Measurements from ENCODE around the gene MX2.

MX2 gene

DNA sequence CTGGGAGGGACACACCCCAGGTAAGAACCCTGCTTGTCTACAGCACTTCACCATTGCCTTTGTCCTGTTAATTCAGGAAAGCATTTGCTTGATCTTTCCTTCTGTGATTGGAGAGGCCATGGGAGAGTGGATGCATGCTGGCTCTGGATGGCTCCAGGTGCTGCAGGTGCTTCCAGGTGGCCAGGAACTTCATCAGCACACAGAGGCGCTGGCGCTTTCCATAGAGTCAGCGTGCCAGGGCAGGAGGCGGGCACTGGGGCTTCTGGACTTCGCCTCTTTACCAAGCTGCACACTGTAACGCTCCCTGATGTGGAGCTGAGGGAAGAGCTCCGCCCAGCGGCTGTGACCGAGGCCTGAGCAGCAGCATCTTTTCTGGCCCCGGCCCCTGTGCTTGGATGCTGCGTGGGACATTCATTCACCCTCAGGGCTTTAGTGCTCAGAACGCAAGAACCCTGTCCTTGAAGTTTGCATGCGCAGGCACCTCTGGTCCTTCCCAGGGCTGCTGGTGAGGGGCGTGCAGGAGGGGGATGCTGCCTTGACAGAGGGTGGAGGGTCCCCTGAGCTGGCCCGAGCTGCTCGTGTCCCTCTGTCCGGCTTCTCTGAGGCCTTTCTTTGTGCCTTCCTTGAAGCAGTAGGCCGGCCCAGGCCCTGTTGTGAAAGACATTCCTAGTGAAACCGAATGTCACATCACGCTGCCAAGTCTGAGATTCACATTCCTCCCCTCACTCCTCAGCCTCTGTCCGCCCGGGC lies 1.6 kb upstream of the MX2 start:
- peak; percentile 57 for DNase-seq (ENCODE audit: low read depth)
- TF ChIP-seq, protein P1, sequence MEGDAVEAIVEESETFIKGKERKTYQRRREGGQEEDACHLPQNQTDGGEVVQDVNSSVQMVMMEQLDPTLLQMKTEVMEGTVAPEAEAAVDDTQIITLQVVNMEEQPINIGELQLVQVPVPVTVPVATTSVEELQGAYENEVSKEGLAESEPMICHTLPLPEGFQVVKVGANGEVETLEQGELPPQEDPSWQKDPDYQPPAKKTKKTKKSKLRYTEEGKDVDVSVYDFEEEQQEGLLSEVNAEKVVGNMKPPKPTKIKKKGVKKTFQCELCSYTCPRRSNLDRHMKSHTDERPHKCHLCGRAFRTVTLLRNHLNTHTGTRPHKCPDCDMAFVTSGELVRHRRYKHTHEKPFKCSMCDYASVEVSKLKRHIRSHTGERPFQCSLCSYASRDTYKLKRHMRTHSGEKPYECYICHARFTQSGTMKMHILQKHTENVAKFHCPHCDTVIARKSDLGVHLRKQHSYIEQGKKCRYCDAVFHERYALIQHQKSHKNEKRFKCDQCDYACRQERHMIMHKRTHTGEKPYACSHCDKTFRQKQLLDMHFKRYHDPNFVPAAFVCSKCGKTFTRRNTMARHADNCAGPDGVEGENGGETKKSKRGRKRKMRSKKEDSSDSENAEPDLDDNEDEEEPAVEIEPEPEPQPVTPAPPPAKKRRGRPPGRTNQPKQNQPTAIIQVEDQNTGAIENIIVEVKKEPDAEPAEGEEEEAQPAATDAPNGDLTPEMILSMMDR (conservative IDR thresholded peaks at IDR 0.05; ENCODE audit: control insufficient read depth, insufficient read depth, low read depth, low read length) = no peak
- no peak overlapping the region for H3K4me3 ChIP-seq (ENCODE audit: control insufficient read depth, low read depth, low read length)

DNA sequence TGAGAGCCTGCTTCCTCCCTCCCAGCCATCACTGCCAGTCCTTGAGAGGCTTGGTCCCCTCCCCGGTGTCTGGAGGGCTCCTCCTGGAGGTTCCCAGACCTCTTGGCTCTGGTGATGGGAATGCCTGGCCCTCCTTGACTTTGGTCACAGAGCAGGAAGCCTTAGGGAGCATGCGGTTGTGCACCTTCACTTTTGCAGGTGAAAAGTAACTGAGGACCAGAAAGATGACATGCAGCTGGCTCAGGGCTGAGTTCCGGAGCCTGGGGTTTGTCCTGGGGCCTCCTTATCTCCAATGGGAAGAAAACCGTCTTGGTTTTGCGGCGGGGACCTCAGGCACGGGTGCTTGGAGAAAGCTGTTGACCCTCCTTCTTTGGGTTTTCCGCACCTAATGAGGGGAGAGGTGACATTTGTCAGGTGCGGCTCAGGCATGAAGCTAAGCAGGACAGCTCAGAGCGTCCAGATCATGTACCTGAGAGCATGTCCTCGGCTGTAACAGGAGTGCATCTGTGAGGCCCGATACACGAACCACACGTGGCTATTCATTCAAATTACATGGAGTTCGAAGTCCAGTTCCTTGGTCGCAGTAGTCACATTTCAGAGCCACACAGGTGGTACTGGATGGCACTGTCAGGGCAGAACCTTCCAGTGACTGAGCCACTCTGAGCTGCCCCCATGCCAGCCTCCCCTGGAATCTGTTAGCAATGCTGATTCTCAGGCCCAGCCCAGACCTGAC lies 608 bp upstream of the MX2 start:
- peak overlapping the region; percentile 60 for H3K4me3 ChIP-seq (ENCODE audit: control insufficient read depth, low read depth, low read length)
- TF ChIP-seq, protein P1 (conservative IDR thresholded peaks at IDR 0.05; ENCODE audit: control insufficient read depth, insufficient read depth, low read depth, low read length) = no peak
- no peak for DNase-seq (ENCODE audit: low read depth)

DNA sequence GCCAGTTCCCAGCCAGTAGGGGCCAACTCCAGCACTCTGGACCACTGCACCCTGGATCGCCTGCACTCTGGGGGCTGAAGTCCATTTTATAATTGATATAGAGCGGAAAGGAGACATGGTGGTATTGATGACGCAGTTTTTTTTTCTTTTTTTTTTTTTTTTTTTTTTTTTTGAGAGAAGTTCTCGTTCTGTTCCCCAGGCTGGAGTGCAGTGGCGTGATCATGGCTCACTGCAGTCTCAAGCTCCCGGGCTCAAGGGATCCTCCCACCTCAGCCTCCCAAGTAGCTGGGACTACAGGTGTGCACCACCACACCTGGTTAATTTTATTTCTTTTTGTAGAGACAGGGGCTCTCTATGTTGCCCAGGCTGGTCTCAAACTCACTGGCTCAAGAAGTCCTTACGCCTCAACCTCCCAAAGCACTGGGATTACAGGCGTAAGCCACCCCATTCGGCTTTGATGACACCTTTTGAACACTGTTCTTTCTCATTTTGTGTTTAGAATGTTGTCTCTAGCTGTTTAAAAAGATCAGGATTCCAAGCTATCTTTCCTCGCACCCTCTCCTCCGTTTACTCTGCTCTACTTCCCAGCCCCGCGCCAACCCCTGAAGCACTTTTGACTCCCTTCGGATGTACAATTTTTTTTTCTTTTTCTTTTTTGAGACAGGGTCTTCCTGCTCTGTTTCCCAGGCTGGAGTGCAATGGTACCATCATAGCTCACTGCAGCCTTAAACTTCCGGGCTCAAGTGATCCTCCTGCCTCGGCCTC lies 960 bp downstream of the MX2 start:
- H3K4me3 ChIP-seq (ENCODE audit: control insufficient read depth, low read depth, low read length) = peak overlapping the region; percentile 60
- TF ChIP-seq, protein P1 (conservative IDR thresholded peaks at IDR 0.05; ENCODE audit: control insufficient read depth, insufficient read depth, low read depth, low read length) = no peak
- DNase-seq (ENCODE audit: low read depth) = no peak

DNA sequence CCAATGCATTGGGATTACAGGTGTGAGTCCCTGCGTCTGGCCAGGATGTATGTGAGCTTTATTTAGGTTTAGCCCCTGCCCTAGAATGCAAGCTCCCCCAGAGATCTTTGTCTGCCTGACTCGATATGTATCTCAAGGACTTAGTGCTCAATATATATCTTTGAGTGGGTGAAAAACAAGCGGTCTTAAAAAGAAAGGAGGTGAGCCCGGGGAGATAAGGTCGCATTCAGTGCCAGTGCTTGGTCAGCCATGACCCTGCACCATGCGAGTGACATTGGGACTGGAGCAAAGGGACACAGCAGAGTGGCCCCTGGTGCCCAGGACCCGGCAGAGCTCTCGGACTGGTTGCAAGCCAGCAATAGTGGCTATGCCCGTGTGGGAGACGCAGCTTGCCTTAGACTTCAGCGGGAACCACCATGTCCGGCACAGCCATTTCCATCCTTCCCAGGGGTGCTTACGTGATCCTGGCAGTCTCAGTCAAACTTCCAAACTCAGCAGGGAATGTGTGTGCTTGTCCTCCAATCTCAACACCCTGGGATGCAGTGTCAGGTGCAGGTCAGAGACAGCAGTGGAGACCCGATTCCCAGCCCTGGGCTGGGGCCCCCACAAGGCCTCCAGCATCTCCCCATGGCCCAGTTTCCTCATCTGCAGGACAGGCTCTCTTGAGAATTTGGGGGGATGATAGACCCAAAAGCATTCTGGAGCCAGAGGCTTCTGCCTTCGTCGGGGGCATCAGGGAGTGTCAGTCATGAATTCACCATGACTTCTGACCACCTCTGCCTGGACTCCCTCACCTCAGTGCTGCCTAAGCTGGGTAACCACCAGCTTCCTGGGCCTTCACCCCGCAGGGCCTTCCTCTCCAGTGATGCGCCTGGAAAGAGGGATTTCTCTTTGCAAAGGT lies 1.8 kb downstream of the MX2 start:
- TF ChIP-seq, protein P1 (conservative IDR thresholded peaks at IDR 0.05; ENCODE audit: control insufficient read depth, insufficient read depth, low read depth, low read length) = no peak
- no peak for DNase-seq (ENCODE audit: low read depth)
- H3K4me3 ChIP-seq (ENCODE audit: control insufficient read depth, low read depth, low read length) = no peak overlapping the region

DNA sequence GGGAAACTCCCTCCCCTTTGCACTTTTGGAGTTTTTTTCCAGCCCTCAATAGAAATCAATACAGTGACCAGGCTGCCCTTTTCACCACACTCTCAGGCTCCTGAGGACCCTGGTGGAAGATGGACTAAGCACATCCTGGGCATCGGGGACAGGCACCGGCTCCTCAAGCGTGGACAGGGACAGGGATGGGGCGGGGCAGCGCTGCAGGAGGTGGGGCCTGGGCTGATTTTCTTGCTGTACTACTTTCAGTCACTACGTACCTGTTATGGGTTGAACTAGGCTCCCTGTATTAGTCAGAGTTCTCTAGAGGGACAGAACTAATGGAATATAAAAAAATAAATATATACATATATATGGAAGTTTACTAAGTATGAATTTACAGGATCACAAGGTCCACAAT lies 2.5 kb downstream of the MX2 start:
- TF ChIP-seq, protein P1 (conservative IDR thresholded peaks at IDR 0.05; ENCODE audit: control insufficient read depth, insufficient read depth, low read depth, low read length) = no peak
- H3K4me3 ChIP-seq (ENCODE audit: control insufficient read depth, low read depth, low read length) = no peak overlapping the region
- DNase-seq (ENCODE audit: low read depth) = no peak

Data from fibroblast of mammary gland (primary cell).